Loucy (cell line): ENCODE measurements around the gene GRM5.

Experiments used
- H2AFZ ChIP-seq: fragments of 200-600 bp; sonication (generic); 2 replicates; pipeline ENCODE4 v1.6.0; 2016; ENCODE audit warnings: antibody characterized with exemption, mild to moderate bottlenecking, low read length, moderate library complexity
- H3F3A ChIP-seq: fragments of 200-600 bp; 2 replicates; pipeline ENCODE4 v1.6.0; 2016; ENCODE audit warnings: antibody characterized with exemption, low read depth, mild to moderate bottlenecking
- H3K27me3 ChIP-seq: fragments of 200-600 bp; sonication (generic); 2 replicates; pipeline ENCODE4 v1.6.1; 2014; ENCODE audit warnings: low read length, mild to moderate bottlenecking; ENCODE audit not compliant: insufficient read depth, poor library complexity, severe bottlenecking
- H3K36me3 ChIP-seq: fragments of 200-600 bp; sonication (generic); 2 replicates; pipeline ENCODE4 v1.6.1; 2016; ENCODE audit warnings: low read length; ENCODE audit not compliant: insufficient read depth
- H3K4me1 ChIP-seq: fragments of 200-600 bp; sonication (generic); 2 replicates; pipeline ENCODE4 v1.5.1; 2014; ENCODE audit warnings: low read length, mild to moderate bottlenecking; ENCODE audit not compliant: insufficient read depth, poor library complexity, severe bottlenecking
- H3K4me2 ChIP-seq: fragments of 200-600 bp; sonication (generic); 2 replicates; pipeline ENCODE4 v1.6.0; 2014; ENCODE audit warnings: antibody characterized with exemption, low read length, low read depth, mild to moderate bottlenecking; ENCODE audit not compliant: poor library complexity, severe bottlenecking
- H3K4me3 ChIP-seq: fragments of 200-600 bp; sonication (generic); 2 replicates; pipeline ENCODE4 v1.5.1; 2014; ENCODE audit warnings: low read length, mild to moderate bottlenecking, mixed read lengths; ENCODE audit not compliant: poor library complexity, severe bottlenecking
- H3K79me2 ChIP-seq: fragments of 200-600 bp; sonication (generic); 2 replicates; pipeline ENCODE4 v1.6.1; 2014; ENCODE audit warnings: low read length; ENCODE audit not compliant: insufficient read depth
- H3K9ac ChIP-seq: fragments of 200-600 bp; sonication (generic); 2 replicates; pipeline ENCODE4 v1.6.0; 2014; ENCODE audit warnings: mild to moderate bottlenecking, low read depth, low read length, moderate library complexity; ENCODE audit not compliant: poor library complexity, severe bottlenecking
- H3K9me2 ChIP-seq: fragments of 200-600 bp; sonication (generic); replicated peaks from 2 replicates; pipeline ENCODE4 v1.6.1; 2016; ENCODE audit warnings: low read depth, low read length, mixed read lengths
- H3K9me3 ChIP-seq: fragments of 200-600 bp; sonication (generic); 2 replicates; pipeline ENCODE4 v1.6.1; 2014; ENCODE audit warnings: mild to moderate bottlenecking, antibody characterized with exemption, low read length, low read depth; ENCODE audit not compliant: insufficient read depth
- H4K20me1 ChIP-seq: fragments of 200-600 bp; sonication (generic); 2 replicates; pipeline ENCODE4 v1.6.0; 2014; ENCODE audit warnings: antibody characterized with exemption, low read length, mild to moderate bottlenecking; ENCODE audit not compliant: insufficient read depth, poor library complexity, severe bottlenecking
- CTCF ChIP-seq: fragments of 200-600 bp; sonication (generic); conservative IDR thresholded peaks from 2 replicates; pipeline ENCODE4 v1.5.1; 2014; ENCODE audit warnings: mild to moderate bottlenecking, antibody characterized with exemption, low read length
- EZH2phosphoT487 ChIP-seq: fragments of 200-600 bp; IDR thresholded peaks from 2 replicates; pipeline ENCODE4 v1.6.1; 2018; ENCODE audit warnings: antibody characterized with exemption, mild to moderate bottlenecking, moderate library complexity, borderline replicate concordance

The GRM5 gene

GRCh38 chr11:88697139-88697538 is 368.6 kb downstream of the GRM5 start:
- no peaks in the 10 kb centered on the region for H3F3A ChIP-seq

GRCh38 chr11:88695689-88696414 is 369.9 kb downstream of the GRM5 start:
- no peaks in the 10 kb centered on the region for H3F3A ChIP-seq
- no peaks in the 10 kb centered on the region for H3K79me2 ChIP-seq
- no peaks in the 10 kb centered on the region for H3K9me2 ChIP-seq
- no peak overlapping the region for H3K4me2 ChIP-seq
- no peaks in the 10 kb centered on the region for H3K36me3 ChIP-seq
- H3K4me3 ChIP-seq, result no peak overlapping the region
- H3K4me1 ChIP-seq, result no peaks in the 10 kb centered on the region
- H3K9me3 ChIP-seq, result no peaks in the 10 kb centered on the region
- H3K9ac ChIP-seq, result no peak overlapping the region
- H4K20me1 ChIP-seq, result no peaks in the 10 kb centered on the region
- TF ChIP-seq CTCF (no peak), EZH2phosphoT487 (no peak)
- H3K27me3 ChIP-seq, result no peaks in the 10 kb centered on the region
- H2AFZ ChIP-seq, result no peak overlapping the region

More at GRCh38 chr11:88697139-88697538, 368.6 kb downstream of the GRM5 start:
- Histone ChIP-seq H3K79me2 (no peaks in the 10 kb centered on the region), H3K4me1 (no peaks in the 10 kb centered on the region), H3K9me3 (no peaks in the 10 kb centered on the region), H2AFZ (no peak overlapping the region), H3K9me2 (no peaks in the 10 kb centered on the region), H3K36me3 (no peaks in the 10 kb centered on the region), H3K4me3 (no peak overlapping the region), H4K20me1 (no peaks in the 10 kb centered on the region), H3K27me3 (no peaks in the 10 kb centered on the region), H3K9ac (no peak overlapping the region), H3K4me2 (no peak overlapping the region)
- TF ChIP-seq EZH2phosphoT487, result no peak
- TF ChIP-seq CTCF, result no peak

GRCh38 chr11:88692306-88693086 is 373.3 kb downstream of the GRM5 start:
- no peaks in the 10 kb centered on the region for H3F3A ChIP-seq
- H3K9ac ChIP-seq, result no peak overlapping the region
- no peaks in the 10 kb centered on the region for H3K36me3 ChIP-seq
- H2AFZ ChIP-seq, result no peak overlapping the region
- no peak for TF ChIP-seq CTCF
- no peak for TF ChIP-seq EZH2phosphoT487
- H3K4me1 ChIP-seq, result no peaks in the 10 kb centered on the region
- H3K4me3 ChIP-seq, result no peak overlapping the region
- no peak overlapping the region for H3K4me2 ChIP-seq
- no peaks in the 10 kb centered on the region for H3K9me3 ChIP-seq
- H3K27me3 ChIP-seq, result no peaks in the 10 kb centered on the region
- no peaks in the 10 kb centered on the region for H3K9me2 ChIP-seq
- H4K20me1 ChIP-seq, result no peaks in the 10 kb centered on the region
- H3K79me2 ChIP-seq, result no peaks in the 10 kb centered on the region
